HG03039 (cell line): ENCODE measurements around the gene PRSS2.
"Not testable (repeated sequence)": the region's sequence is repeated elsewhere in the genome, so short reads cannot be mapped to it uniquely, and the experiment has no call there.

Source experiments
- ATAC-seq: cut with Tn5 transposase; IDR thresholded peaks from one replicate; pipeline ENCODE4 v1.9.1; 2021; ENCODE audit warnings: mild to moderate bottlenecking, moderate library complexity; ENCODE audit not compliant: unreplicated experiment

Gene PRSS2

DNA sequence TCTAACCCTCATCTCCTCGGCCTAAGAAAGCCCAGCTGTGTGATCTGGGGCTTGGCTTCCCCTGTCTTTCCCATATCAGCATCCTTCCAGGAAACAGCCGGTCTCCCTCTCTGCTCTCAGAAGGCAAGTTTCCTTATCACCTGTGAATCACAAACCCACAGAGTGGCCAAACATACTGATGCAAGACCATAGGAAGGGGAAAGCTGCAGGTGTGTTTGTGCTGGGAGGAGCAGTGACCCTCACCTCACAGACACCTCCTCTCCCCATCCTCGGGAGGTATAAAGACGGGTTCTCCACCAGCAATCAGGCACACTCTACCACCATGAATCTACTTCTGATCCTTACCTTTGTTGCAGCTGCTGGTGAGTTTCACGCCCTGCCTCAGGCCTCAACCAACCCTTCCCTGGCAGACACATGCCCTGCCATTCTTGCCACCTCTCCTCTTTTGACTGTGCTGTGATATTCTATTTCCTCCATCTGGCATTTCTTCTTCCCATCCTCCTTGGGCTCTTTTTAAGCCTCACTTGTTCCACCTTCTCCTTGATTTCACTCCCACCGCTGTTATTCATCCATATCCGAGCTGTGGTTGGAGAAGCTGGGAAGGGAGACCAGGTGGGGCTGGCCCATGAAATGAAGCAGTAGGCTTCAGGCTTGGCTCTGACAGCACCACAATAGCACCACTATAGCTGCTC is at the start of gene PRSS2:
TSS of gene PRSS2 (plus strand) at position 310 of the 692 bp plus-strand sequence. CDS start at position 323, 13 bp downstream.
- no peak for ATAC-seq

DNA sequence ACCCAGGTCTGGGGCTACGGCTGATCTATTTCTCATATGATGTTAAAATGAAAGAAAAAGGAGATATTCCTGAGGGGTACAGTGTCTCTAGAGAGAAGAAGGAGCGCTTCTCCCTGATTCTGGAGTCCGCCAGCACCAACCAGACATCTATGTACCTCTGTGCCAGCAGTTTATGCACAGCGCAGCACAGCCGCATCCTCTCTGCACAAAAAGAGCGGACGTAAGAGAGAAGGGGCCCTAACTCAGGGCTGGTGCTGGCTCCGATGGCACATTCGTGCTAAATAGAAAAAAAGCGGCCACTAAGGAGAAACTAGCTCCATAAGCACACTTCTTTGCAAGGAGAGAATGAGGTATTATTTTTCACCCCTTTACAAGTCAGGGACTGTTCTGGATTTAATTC is 49.8 kb upstream of the PRSS2 start:
- ATAC-seq = no peak

DNA sequence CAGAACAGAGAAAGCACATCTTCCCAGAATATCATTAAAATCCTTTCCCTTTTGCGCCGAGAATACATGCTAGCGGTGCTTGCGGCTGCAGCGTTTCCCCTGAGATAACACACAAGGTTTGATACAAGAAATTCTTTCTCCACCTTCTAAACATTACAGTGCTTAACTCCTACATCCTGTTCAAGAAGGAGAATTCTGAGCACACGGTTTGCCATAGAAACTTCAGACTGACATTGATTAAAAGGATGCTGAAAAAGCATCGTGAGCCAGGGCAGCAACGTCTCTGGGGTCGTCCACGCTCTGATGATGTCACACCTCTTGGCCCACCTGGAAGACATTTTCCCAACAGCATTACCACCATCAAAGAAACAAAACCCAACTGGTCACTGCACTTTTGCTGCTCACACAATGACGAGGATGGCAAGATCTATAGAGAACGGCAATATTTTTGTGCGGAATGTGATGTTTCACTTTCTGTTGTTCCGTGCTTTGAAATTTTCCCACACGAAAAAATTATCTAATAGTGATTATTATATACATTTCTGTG is 48.4 kb upstream of the PRSS2 start:
- ATAC-seq = no peak

GRCh38 chr7:142733271-142733670 is 37.5 kb upstream of the PRSS2 start:
- ATAC-seq = peak; percentile 64

DNA sequence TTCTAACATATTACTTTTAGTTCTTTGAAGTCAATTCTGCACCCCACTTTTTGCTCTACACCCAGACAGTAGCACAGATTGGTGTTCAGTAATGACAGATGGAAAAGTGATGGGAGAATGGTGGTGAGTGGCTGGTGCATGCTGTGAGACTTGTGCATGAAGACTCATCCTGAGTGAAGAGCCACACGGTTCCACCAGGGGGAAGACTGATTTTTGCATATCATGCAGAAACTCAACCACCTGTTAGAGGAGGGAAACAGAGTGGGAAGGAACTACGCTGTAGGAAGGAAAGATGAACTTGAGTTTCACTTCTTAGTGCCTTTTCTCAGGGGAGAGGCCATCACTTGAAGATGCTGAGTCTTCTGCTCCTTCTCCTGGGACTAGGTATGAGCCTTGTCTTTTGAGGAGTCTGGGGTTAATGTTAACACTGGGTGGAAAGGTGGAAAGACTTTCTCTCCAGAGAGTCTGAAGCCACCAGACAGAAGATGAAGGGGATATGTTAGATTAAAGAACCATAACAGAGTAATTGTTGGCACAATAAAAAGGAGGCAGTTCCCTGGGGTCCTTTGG is 30.8 kb upstream of the PRSS2 start:
- ATAC-seq = peak; percentile 91

DNA sequence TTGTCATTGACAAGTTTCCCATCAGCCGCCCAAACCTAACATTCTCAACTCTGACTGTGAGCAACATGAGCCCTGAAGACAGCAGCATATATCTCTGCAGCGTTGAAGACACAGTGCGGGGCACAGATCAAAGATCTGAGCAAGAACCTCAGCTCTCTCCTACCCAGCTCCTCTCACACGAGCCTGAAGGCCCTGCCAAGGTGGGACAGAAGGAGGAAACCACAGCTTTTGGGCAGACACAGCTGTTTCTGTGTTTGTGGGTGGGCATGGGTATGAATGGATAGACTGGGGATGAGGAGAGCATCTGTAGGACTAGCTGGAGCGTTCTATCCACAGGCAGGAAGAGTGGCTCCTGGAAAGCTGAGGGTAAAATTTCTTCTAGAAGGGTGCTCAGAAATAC is 30.0 kb upstream of the PRSS2 start:
- ATAC-seq = no peak

DNA sequence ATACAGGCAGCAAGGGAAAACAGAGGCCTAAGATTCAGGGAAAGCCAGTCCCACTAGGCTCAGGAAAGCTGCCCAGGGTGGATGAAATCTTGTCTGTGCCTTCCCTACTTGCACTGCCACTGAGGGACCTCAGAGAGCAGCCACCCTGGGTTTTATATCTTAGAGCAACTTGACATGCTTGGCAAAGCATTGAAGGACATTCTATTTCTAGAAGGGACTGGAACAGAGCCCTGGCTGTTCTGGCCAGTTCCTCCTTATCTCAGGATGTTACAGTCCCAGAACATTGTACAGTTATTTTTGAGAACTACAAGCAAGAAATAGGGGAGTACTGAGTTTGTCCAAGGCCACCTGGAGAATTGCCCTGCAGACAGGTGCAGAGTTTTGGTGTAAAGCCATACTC is 28.8 kb upstream of the PRSS2 start:
- not testable (repeated sequence) for ATAC-seq

- no peak for ATAC-seq
Measured at GRCh38 chr7:142745091-142745635, 25.6 kb upstream of the PRSS2 start.

GRCh38 chr7:142745745-142746144 is 25.0 kb upstream of the PRSS2 start:
- no peak for ATAC-seq

DNA sequence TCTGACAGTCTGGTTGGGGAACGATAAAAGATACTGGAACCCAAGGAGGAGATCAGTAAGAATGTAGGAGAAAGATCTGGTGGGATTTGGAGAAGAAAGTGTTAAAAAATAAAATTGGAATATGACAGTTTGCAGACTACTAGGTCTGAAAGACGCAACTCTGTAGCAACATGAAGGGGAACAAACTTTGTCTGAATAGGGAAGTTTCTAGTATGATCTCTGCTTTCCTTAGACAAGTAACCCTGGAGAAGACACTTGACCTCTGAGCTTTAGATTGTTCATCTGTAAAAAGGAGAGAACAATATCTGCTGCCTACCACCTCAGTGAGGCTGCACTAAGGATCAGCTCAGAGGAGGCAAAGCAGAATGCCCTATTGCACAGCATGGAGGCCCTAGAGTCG is 24.5 kb upstream of the PRSS2 start:
- ATAC-seq = no peak

DNA sequence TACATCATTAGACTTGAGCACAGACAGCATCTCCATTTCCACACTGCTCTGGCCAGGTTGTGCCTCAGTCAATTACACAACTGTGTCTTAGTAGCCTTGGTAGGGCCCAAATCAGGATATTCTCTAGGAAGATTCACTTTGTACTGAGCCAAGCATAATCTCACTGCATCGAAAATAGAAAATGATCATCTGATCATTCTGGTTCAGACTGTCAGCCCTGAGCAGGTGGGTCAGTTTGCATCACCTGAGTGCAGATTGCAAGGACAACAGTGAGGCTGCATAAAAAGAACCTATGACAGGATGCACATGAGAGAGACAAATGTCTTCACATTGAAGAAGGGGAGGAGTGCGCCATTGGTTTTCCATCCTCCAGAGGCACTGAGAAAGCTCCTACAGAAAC is 22.4 kb upstream of the PRSS2 start:
- ATAC-seq = not testable (repeated sequence)

DNA sequence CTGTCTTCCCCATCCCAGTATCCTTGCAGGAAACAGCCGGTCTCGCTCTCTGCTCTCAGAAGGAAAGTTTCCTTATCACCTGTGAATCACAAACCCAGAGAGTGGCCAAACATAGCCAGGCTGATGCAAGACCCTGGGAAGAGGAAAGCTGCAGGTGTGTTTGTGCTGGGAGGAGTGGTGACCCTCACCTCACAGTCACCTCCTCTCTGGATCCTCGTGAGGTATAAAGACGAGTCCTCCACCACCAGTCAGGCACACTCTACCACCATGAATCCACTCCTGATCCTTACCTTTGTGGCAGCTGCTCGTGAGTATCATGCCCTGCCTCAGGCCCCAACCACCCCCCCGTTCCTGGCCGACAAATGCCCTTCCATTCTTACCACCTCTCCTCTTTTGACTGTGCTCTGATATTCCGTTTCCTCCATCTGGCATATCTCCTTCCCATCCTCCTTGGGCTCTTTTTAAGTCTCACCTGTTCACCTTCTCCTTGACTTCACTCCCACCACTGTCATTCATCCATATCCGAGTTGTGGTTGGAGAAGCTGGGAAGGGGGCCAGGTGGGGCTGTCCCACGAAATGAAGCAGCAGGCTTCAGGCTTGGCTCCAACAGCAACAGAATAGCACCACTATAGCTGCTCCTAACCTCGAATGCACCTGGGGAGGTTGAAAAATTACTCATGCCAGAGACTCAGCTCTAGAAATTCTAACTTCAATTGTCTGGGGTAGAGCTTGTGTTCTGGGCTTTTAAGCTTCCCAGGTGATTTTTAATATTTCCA is 21.4 kb upstream of the PRSS2 start, which contains the start of gene PRSS1:
TSS of gene PRSS1 (plus strand) at position 255 of the 776 bp plus-strand sequence. CDS start at position 268, 13 bp downstream.
- ATAC-seq = no peak

GRCh38 chr7:142750321-142750938 is 20.3 kb upstream of the PRSS2 start:
- no peak for ATAC-seq

DNA sequence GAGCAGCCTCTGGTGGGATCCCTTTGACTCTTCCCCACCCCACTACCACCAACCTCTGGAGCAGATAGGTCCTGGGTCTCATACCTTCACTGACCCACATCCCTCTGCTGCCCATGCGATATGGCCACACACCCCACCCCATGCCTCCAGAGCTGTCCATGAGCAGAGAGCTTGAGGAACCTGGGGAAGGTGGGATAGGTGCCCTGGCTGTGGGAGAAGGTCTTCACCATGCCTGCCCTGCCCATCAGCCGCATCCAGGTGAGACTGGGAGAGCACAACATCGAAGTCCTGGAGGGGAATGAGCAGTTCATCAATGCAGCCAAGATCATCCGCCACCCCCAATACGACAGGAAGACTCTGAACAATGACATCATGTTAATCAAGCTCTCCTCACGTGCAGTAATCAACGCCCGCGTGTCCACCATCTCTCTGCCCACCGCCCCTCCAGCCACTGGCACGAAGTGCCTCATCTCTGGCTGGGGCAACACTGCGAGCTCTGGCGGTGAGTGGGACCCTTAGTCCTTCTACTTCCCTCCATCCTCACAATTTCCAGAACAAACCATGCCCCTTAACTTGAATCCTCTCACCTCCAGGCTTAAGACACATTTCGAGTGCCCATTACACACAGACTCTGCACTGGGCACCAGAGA is 19.1 kb upstream of the PRSS2 start:
- ATAC-seq = not testable (repeated sequence)

- no peak for ATAC-seq
Measured at GRCh38 chr7:142752376-142753225, 18.2 kb upstream of the PRSS2 start.

GRCh38 chr7:142753366-142753765 is 17.4 kb upstream of the PRSS2 start:
- ATAC-seq = no peak

DNA sequence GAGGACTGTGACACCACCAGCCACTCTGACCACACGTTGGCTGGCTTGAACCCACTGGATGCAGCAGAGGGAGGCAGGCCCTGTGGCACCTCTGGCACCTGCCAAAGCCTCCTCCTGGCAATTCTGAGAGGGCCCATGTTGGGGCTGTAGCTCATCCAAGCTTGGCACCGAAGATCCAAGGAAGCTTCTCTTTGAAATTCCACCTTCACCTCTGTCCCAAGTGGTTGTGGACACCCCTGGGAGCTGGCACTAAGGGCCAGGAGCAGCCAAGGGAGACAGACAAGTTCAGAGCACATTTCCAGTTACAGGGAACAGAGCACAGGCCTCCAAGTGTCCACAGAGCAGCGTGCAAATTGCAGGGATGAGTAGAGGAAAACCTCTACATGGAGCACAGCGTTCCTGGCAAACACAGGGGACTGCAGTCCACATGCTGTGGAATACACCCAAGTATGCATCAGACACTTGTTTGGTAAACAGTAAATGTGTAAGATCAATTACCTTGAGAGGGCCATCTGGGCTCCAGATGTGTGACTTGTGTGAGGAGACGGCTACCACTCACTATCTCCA is 16.8 kb upstream of the PRSS2 start:
- not testable (repeated sequence) for ATAC-seq

- no peak for ATAC-seq
Measured at GRCh38 chr7:142754681-142755575, 15.8 kb upstream of the PRSS2 start.
